GM10248 (cell line): ENCODE measurements around the gene TMTC3.

ENCODE experiments used
- CTCF ChIA-PET: fragments of 300-600 bp; sonication (Branson Sonifier 250); formaldehyde crosslinking; extraction: SDS; loops from one replicate; lab custom pipeline; 2021; ENCODE audit warnings: antibody characterized with exemption; lab: Yijun Ruan, JAX
- POLR2A ChIA-PET: fragments of 350-650 bp; sonication (Branson Sonifier 250); formaldehyde crosslinking; extraction: SDS; loops from one replicate; lab custom pipeline; 2020; ENCODE audit warnings: antibody characterized with exemption; lab: Yijun Ruan, JAX
- DNase-seq: peaks from one replicate; pipeline ENCODE4 v3.0.0; 2012; ENCODE audit errors: extremely low spot score
- CTCF ChIP-seq: IDR thresholded peaks from 2 replicates; pipeline ENCODE4 v1.5.1; 2012; ENCODE audit warnings: mild to moderate bottlenecking, low read depth; ENCODE audit errors: extremely low read depth, missing control alignments, control extremely low read depth

TMTC3 gene

GRCh38 chr12:88225776-88226175, 83.7 kb downstream of the TMTC3 start:
- no peak for TF ChIP-seq CTCF
- DNase-seq: no peak
- ChIA-PET POLR2A (no interaction called here), CTCF (no interaction called here)

GRCh38 chr12:88227263-88227662, 85.2 kb downstream of the TMTC3 start:
- POLR2A ChIA-PET: no interaction called here
- CTCF ChIA-PET: no interaction called here
- no peak for DNase-seq
- TF ChIP-seq CTCF: no peak

- DNase-seq: no peak
- ChIA-PET POLR2A (no interaction called here), CTCF (no interaction called here)
These were observed 85.8 kb downstream of the TMTC3 start for GRCh38 chr12:88227871-88228270.

GRCh38 chr12:88228720-88229119, 86.6 kb downstream of the TMTC3 start:
- ChIA-PET POLR2A (no interaction called here), CTCF (interaction anchor here (0.9 kb wide), 1 partner anchor 9 kb away, joined by 4 read pairs; no protein-coding TSS in a partner anchor)
- no peak for DNase-seq
- no peak for TF ChIP-seq CTCF

More at GRCh38 chr12:88227871-88228270, 85.8 kb downstream of the TMTC3 start:
- TF ChIP-seq CTCF: no peak

- DNase-seq: no peak
- ChIA-PET CTCF (no interaction called here), POLR2A (no interaction called here)
- TF ChIP-seq CTCF: no peak
These were observed 88.2 kb downstream of the TMTC3 start for GRCh38 chr12:88230271-88230670.

GRCh38 chr12:88235183-88235833, 93.2 kb downstream of the TMTC3 start:
- CTCF ChIA-PET: no interaction called here
- POLR2A ChIA-PET: no interaction called here
- no peak for TF ChIP-seq CTCF
- DNase-seq: no peak
